ENCODE measurements around the gene CEP68. TPM values are rescaled to one million over a fixed set of nuclear protein-coding genes. Genes with fewer than 3 reads are reported as not detected.

The CEP68 gene
- total RNA-seq, 2 experiments from 2014 or later, result 6.0 to 6.3 TPM

GRCh38 chr2:65081232-65081685 lies 25.0 kb downstream of the CEP68 start:
- peak overlapping the region; percentile 43 for H3K27ac Mint-ChIP-seq
- no peaks in the 10 kb centered on the region for H3K27me3 Mint-ChIP-seq
- no peak for ATAC-seq
- ChIA-PET CTCF (interaction anchor here (0.6 kb wide), 1 partner anchor 12 kb away, joined by 3 read pairs; no protein-coding TSS in a partner anchor), POLR2A (interaction anchor here (0.6 to 1.5 kb wide), 3 partner anchors 20 to 24 kb away, joined by 3 read pairs; no protein-coding TSS in a partner anchor)
- H3K36me3 Mint-ChIP-seq (ENCODE audit: low read depth), result peaks cover 37% of the 10 kb centered on the region
- H3K4me1 Mint-ChIP-seq (ENCODE audit: low read depth), result peaks cover 13% of the 10 kb centered on the region
- TF ChIP-seq CTCF (IDR thresholded peaks at IDR 0.05), result no peak
- no peaks in the 10 kb centered on the region for H3K9me3 Mint-ChIP-seq
- intact Hi-C loops (cut with micrococcal nuclease), result no loop called here
- no peak for DNase-seq
- no peak overlapping the region for H3K4me3 Mint-ChIP-seq

- intact Hi-C loops (cut with micrococcal nuclease), result no loop called here
- peaks cover 22% of the 10 kb centered on the region for H3K4me1 Mint-ChIP-seq (ENCODE audit: low read depth)
- TF ChIP-seq CTCF (IDR thresholded peaks at IDR 0.05), result no peak
- H3K9me3 Mint-ChIP-seq, result no peaks in the 10 kb centered on the region
- H3K27ac Mint-ChIP-seq, result no peak overlapping the region
- H3K4me3 Mint-ChIP-seq, result no peak overlapping the region
- ChIA-PET CTCF (interaction anchor here (1.2 to 5.9 kb wide), 4 partner anchors 20 to 102 kb away, joined by 3 to 25 read pairs (median 6); no protein-coding TSS in a partner anchor), POLR2A (interaction anchor here (1.6 kb wide), 1 partner anchor 44 kb away, joined by 6 read pairs; the partner anchor contains the start of gene RAB1A)
- H3K36me3 Mint-ChIP-seq (ENCODE audit: low read depth), result peaks cover 43% of the 10 kb centered on the region
- ATAC-seq (no peak), DNase-seq (no peak)
- no peaks in the 10 kb centered on the region for H3K27me3 Mint-ChIP-seq
Observed at GRCh38 chr2:65085148-65085547, 28.9 kb downstream of the CEP68 start.

- Mint-ChIP-seq H3K27ac (peak overlapping the region; percentile 74), H3K9me3 (no peaks in the 10 kb centered on the region), H3K27me3 (no peaks in the 10 kb centered on the region), H3K36me3 (ENCODE audit: low read depth) (peaks cover 48% of the 10 kb centered on the region), H3K4me1 (ENCODE audit: low read depth) (peaks cover 29% of the 10 kb centered on the region), H3K4me3 (no peak overlapping the region)
- intact Hi-C loops (cut with micrococcal nuclease), result no loop called here
- TF ChIP-seq CTCF (IDR thresholded peaks at IDR 0.05), result no peak
- ATAC-seq (no peak), DNase-seq (no peak)
- ChIA-PET POLR2A (no interaction called here), CTCF (interaction anchor here (0.8 to 1.2 kb wide), 2 partner anchors 28 to 77 kb away, joined by 3 read pairs; no protein-coding TSS in a partner anchor)
Observed at GRCh38 chr2:65092791-65093190, 36.6 kb downstream of the CEP68 start.

GRCh38 chr2:65093211-65093610 lies 37.0 kb downstream of the CEP68 start:
- Mint-ChIP-seq H3K27ac (peak overlapping the region; percentile 74), H3K36me3 (ENCODE audit: low read depth) (peaks cover 44% of the 10 kb centered on the region), H3K4me3 (no peak overlapping the region), H3K27me3 (no peaks in the 10 kb centered on the region), H3K4me1 (ENCODE audit: low read depth) (peaks cover 28% of the 10 kb centered on the region), H3K9me3 (no peaks in the 10 kb centered on the region)
- ChIA-PET CTCF (interaction anchor here (0.6 kb wide), 1 partner anchor 12 kb away, joined by 3 read pairs; no protein-coding TSS in a partner anchor), POLR2A (no interaction called here)
- DNase-seq (no peak), ATAC-seq (no peak)
- TF ChIP-seq CTCF (IDR thresholded peaks at IDR 0.05), result no peak
- intact Hi-C loops (cut with micrococcal nuclease), result no loop called here

- Mint-ChIP-seq H3K36me3 (ENCODE audit: low read depth) (peaks cover 38% of the 10 kb centered on the region), H3K4me1 (ENCODE audit: low read depth) (peaks cover 23% of the 10 kb centered on the region), H3K27me3 (no peaks in the 10 kb centered on the region), H3K9me3 (no peaks in the 10 kb centered on the region), H3K4me3 (no peak overlapping the region), H3K27ac (peak overlapping the region; percentile 28)
- intact Hi-C loops (cut with micrococcal nuclease), result no loop called here
- DNase-seq (no peak), ATAC-seq (no peak)
- ChIA-PET CTCF (no interaction called here), POLR2A (interaction anchor here (1.0 kb wide), 1 partner anchor 265 kb away, joined by 3 read pairs; no protein-coding TSS in a partner anchor)
- TF ChIP-seq CTCF (IDR thresholded peaks at IDR 0.05), result no peak
Observed at GRCh38 chr2:65096948-65097347, 40.7 kb downstream of the CEP68 start.

Data from activated CD8-positive, alpha-beta T cell treated with anti-CD3 and anti-CD28 coated beads for 36 hours (primary cell).